IMR-90 (cell line): Measurements from ENCODE around the gene RNF175. TPM values are rescaled to one million over a fixed set of nuclear protein-coding genes. Genes with fewer than 3 reads are reported as not detected.

Experiments
- ATAC-seq: fragments of 200-7000 bp; cut with Tn5 transposase; 2 replicates; pipeline ENCODE4 v1.9.1; 2020; ENCODE audit warnings: low read depth, mild to moderate bottlenecking, moderate library complexity
- BruUV-seq: library from RNA; stranded (reverse); fragments of 400-500 nt; replicated peaks from 2 replicates; lab custom pipeline; 2021; lab: Mats Ljungman, UMichigan
- CTCF ChIA-PET: fragments of 300-600 bp; formaldehyde crosslinking; extraction: SDS; loops from one replicate; lab custom pipeline; 2021; ENCODE audit warnings: antibody characterized with exemption; lab: Yijun Ruan, JAX
- POLR2A ChIA-PET: fragments of 300-600 bp; sonication (Branson Sonifier 250); formaldehyde crosslinking; loops from one replicate; lab custom pipeline; 2022; ENCODE audit warnings: antibody characterized with exemption; ENCODE audit not compliant: unreplicated experiment; lab: Charles Lee
- DNase-seq: peaks from one replicate; pipeline ENCODE4 v3.0.0; 2013
- H2AFZ ChIP-seq: replicated peaks from 2 replicates; pipeline ENCODE3; 2013; ENCODE audit warnings: low read length, mild to moderate bottlenecking; ENCODE audit not compliant: poor library complexity
- H2AK5ac ChIP-seq: 2 replicates; pipeline ENCODE4 v1.6.1; 2013; ENCODE audit warnings: low read depth, low read length, inconsistent platforms
- H2AK9ac ChIP-seq: replicated peaks from 2 replicates; pipeline ENCODE3; 2013; ENCODE audit warnings: mild to moderate bottlenecking, low read depth, low read length, moderate library complexity; ENCODE audit not compliant: poor library complexity
- H2BK120ac ChIP-seq: 2 replicates; pipeline ENCODE4 v1.6.1; 2013; ENCODE audit warnings: low read depth, low read length, inconsistent platforms
- H2BK15ac ChIP-seq: 3 replicates; pipeline ENCODE4 v1.6.1; 2013; ENCODE audit warnings: low read depth, low read length, inconsistent platforms
- H2BK20ac ChIP-seq: 2 replicates; pipeline ENCODE4 v1.6.1; 2013; ENCODE audit warnings: low read depth, mild to moderate bottlenecking, inconsistent platforms, low read length, moderate library complexity
- H2BK5ac ChIP-seq: 2 replicates; pipeline ENCODE4 v1.6.1; 2013; ENCODE audit warnings: mild to moderate bottlenecking, low read depth, low read length, inconsistent platforms; ENCODE audit not compliant: poor library complexity, severe bottlenecking
- H3K14ac ChIP-seq: replicated peaks from 2 replicates; pipeline ENCODE4 v1.6.1; 2013; ENCODE audit warnings: low read depth, low read length, inconsistent platforms
- H3K18ac ChIP-seq: 2 replicates; pipeline ENCODE4 v1.6.1; 2013; ENCODE audit warnings: low read depth, low read length, control low read depth
- H3K23ac ChIP-seq: 2 replicates; pipeline ENCODE4 v1.6.1; 2013; ENCODE audit warnings: low read depth, low read length, inconsistent platforms
- H3K27ac ChIP-seq: 2 replicates; pipeline ENCODE4 v1.5.1; 2013; ENCODE audit warnings: mild to moderate bottlenecking, control low read depth, low read length; ENCODE audit not compliant: insufficient read depth
- H3K27me3 ChIP-seq: 2 replicates; pipeline ENCODE4 v1.6.1; 2013; ENCODE audit warnings: low read length; ENCODE audit not compliant: control insufficient read depth, insufficient read depth
- H3K36me3 ChIP-seq: 2 replicates; pipeline ENCODE4 v1.6.1; 2013; ENCODE audit warnings: low read length, mixed read lengths; ENCODE audit not compliant: control insufficient read depth, insufficient read depth
- H3K4ac ChIP-seq: 2 replicates; pipeline ENCODE4 v1.6.1; 2013; ENCODE audit warnings: low read depth, low read length, inconsistent platforms
- H3K4me1 ChIP-seq: 2 replicates; pipeline ENCODE4 v1.6.1; 2013; ENCODE audit warnings: low read length, mixed read lengths; ENCODE audit not compliant: control insufficient read depth, insufficient read depth
- H3K4me2 ChIP-seq: 2 replicates; pipeline ENCODE4 v1.6.1; 2013; ENCODE audit warnings: low read depth, mild to moderate bottlenecking, control low read depth, low read length, moderate library complexity
- H3K4me3 ChIP-seq: 2 replicates; pipeline ENCODE4 v1.5.1; 2013; ENCODE audit warnings: low read depth, mild to moderate bottlenecking, control low read depth, low read length, moderate library complexity; ENCODE audit not compliant: insufficient read depth
- H3K56ac ChIP-seq: 2 replicates; pipeline ENCODE4 v1.6.1; 2013; ENCODE audit warnings: low read length, inconsistent platforms; ENCODE audit not compliant: insufficient read depth; ENCODE audit errors: extremely low read depth
- H3K79me1 ChIP-seq, 2 experiments: 2 replicates each; pipeline ENCODE4 v1.6.1; 2013; ENCODE audit warnings: low read length in 2 of 2, inconsistent platforms in 1 of 2, low read depth in 1 of 2
- H3K9ac ChIP-seq: 2 replicates; pipeline ENCODE4 v1.6.1; 2013; ENCODE audit warnings: low read depth, low read length, control low read depth
- H3K9me1 ChIP-seq: 2 replicates; pipeline ENCODE4 v1.6.1; 2013; ENCODE audit warnings: low read length, inconsistent platforms; ENCODE audit not compliant: insufficient read depth
- H3K9me3 ChIP-seq: 2 replicates; pipeline ENCODE4 v1.6.1; 2013; ENCODE audit warnings: low read length; ENCODE audit not compliant: control insufficient read depth, insufficient read depth
- H4K20me1 ChIP-seq: 2 replicates; pipeline ENCODE4 v1.6.1; 2013; ENCODE audit warnings: low read length, inconsistent platforms; ENCODE audit not compliant: insufficient read depth
- H4K5ac ChIP-seq: 2 replicates; pipeline ENCODE4 v1.6.1; 2013; ENCODE audit warnings: mild to moderate bottlenecking, low read depth, low read length, control low read depth
- H4K8ac ChIP-seq, 2 experiments: 2 replicates each; pipeline ENCODE4 v1.6.1; 2013; ENCODE audit warnings: low read depth in 2 of 2, low read length in 2 of 2, control low read depth in 1 of 2, inconsistent platforms in 1 of 2
- H4K91ac ChIP-seq: 2 replicates; pipeline ENCODE4 v1.6.1; 2013; ENCODE audit warnings: low read depth, low read length, inconsistent platforms; ENCODE audit not compliant: insufficient read depth
- CHD1 ChIP-seq: IDR thresholded peaks from 2 replicates; pipeline ENCODE4 v1.6.1; 2012; ENCODE audit warnings: low read depth, low read length, improper control_type of control experiment
- FOS ChIP-seq: fragments of 150-350 bp; IDR thresholded peaks from 2 replicates; pipeline ENCODE4 v1.6.1; 2016; ENCODE audit warnings: low read depth, low read length
- WGBS, 2 experiments: methylation state at CpG; one replicate each; pipeline versions ENCODE4 v1.1.5 to v1.1.7; 2013; ENCODE audit warnings: missing lambda C conversion rate in 2 of 2; ENCODE audit not compliant: insufficient read length in 1 of 2; ENCODE audit errors: extremely low coverage in 2 of 2; 5-methylcytosine and 5-hydroxymethylcytosine counted together
- dilution Hi-C: fragments of 300-500 bp; cut with HindIII; formaldehyde crosslinking; loops from one replicate; pipeline ENCODE4 v1.14.3; 2018; ENCODE audit warnings: low sequenced_read_pairs; ENCODE audit not compliant: unreplicated experiment
- in situ Hi-C: fragments of 300-500 bp; cut with MboI; formaldehyde crosslinking; loops from 3 replicates; pipeline ENCODE4 v1.14.3; 2019; ENCODE audit warnings: low sequenced_read_pairs, inconsistent platforms, mixed read lengths
- intact Hi-C: fragments of 100-400 bp; cut with micrococcal nuclease; formaldehyde crosslinking; loops from 2 replicates; pipeline ENCODE4 v1.10.0; 2022
- polyA plus RNA-seq, 3 experiments: library from polyadenylated mRNA; depleted of rRNA; stranded (reverse); fragments of >200 nt; gene quantifications; 2 replicates each; pipeline ENCODE4 v1.2.3, GENCODE V29; 2012; ENCODE audit warnings: low replicate concordance in 1 of 3
- total RNA-seq: library from RNA; depleted of rRNA; stranded (reverse); fragments of >200 nt; gene quantifications from 2 replicates; pipeline ENCODE4 v1.2.3, GENCODE V29; 2012

The RNF175 gene
- total and polyA plus RNA-seq, 2 of the 4 experiments (the other 2 are of a cell fraction), result not detected

- Histone ChIP-seq H4K5ac (no peak overlapping the region), H3K14ac (no peak overlapping the region), H4K20me1 (no peaks in the 10 kb centered on the region), H3K9me3 (no peaks in the 10 kb centered on the region), H2AFZ (no peak overlapping the region), H3K27me3 (peaks cover 14% of the 10 kb centered on the region), H3K4me1 (no peaks in the 10 kb centered on the region), H3K79me1 (no peaks in the 10 kb centered on the region), H3K27ac (no peak overlapping the region), H3K9me1 (no peaks in the 10 kb centered on the region), H3K4me2 (no peak overlapping the region), H3K9ac (no peak overlapping the region), H2AK5ac (no peak overlapping the region), H3K56ac (no peak overlapping the region), H2BK20ac (no peak overlapping the region), H4K8ac (no peak overlapping the region), H2BK120ac (no peak overlapping the region), H3K4ac (no peak overlapping the region), H3K4me3 (no peak overlapping the region), H2BK5ac (no peak overlapping the region), H3K18ac (no peak overlapping the region), H3K36me3 (no peaks in the 10 kb centered on the region), H2BK15ac (no peak overlapping the region), H4K91ac (no peak overlapping the region), H3K23ac (no peak overlapping the region), H2AK9ac (no peak overlapping the region)
- ChIA-PET POLR2A (no interaction called here), CTCF (interaction anchor here (0.6 kb wide), 2 partner anchors 116 to 880 kb away, joined by 3 to 4 read pairs; no protein-coding TSS in a partner anchor)
- 0% methylated on average over 2 of the region's 5 CpGs; no CpG with 5 or more reads in 1 of the 2 experiments for WGBS, 2 experiments
- ATAC-seq (no peak), DNase-seq (no peak)
- dilution Hi-C loops, result no loop called here
- in situ Hi-C loops, result no loop called here
- intact Hi-C loops, result no loop called here
- no TSS peak for BruUV-seq
- TF ChIP-seq CHD1 (no peak), FOS (no peak)
Observed at GRCh38 chr4:153764601-153765368, 5.0 kb upstream of the RNF175 start.
